ENCODE results near the gene ITPR1.

The ITPR1 gene

DNA sequence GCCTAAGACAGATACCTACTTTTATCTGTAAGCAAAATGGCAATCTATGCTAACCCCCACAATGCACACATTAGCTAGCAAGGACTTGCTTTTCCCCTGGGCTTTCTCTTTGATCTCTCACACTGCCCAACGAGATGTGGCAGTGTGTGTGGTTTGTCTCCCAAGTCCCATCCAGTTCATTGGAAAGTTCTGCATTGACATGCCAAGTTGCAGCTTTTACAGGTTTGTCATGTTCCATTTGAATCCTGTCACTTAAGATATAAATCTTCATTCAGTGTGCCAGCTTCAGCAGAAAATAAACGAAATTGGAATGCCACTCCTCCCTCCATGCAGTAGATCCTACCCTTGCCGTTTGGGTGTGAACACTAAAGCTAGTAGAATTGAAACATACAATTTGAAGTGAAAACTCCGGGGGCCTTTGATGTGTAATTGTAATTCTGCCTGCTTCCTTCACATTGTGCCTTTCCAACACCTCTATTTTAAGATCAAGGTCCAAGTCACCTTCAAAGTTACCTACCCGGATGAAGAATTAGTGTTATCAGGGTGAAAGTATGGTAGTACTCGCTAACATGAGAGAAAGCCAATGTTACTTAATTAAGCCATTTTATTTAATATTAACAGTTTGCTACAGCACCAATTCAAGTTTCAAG lies 355.2 kb downstream of the ITPR1 start:
- peak overlapping the region; percentile 87 for H3K27ac ChIP-seq (ENCODE audit: insufficient read depth, low read length, poor library complexity, severe bottlenecking)
- peaks cover 53% of the 10 kb centered on the region for H3K4me1 ChIP-seq (ENCODE audit: control insufficient read depth, insufficient read depth, low read length, poor library complexity, severe bottlenecking)
- no peaks in the 10 kb centered on the region for H3K36me3 ChIP-seq (ENCODE audit: control insufficient read depth, insufficient read depth, low read length)
- H3K27me3 ChIP-seq (replicated peaks; ENCODE audit: control insufficient read depth, insufficient read depth, low read length, poor library complexity, severe bottlenecking) = no peaks in the 10 kb centered on the region
- no peak overlapping the region for H3K4me3 ChIP-seq (ENCODE audit: insufficient read depth, low read depth, low read length, poor library complexity, severe bottlenecking)
- no peaks in the 10 kb centered on the region for H3K9me3 ChIP-seq (ENCODE audit: control insufficient read depth, low read length)
- DNase-seq = no peak

DNA sequence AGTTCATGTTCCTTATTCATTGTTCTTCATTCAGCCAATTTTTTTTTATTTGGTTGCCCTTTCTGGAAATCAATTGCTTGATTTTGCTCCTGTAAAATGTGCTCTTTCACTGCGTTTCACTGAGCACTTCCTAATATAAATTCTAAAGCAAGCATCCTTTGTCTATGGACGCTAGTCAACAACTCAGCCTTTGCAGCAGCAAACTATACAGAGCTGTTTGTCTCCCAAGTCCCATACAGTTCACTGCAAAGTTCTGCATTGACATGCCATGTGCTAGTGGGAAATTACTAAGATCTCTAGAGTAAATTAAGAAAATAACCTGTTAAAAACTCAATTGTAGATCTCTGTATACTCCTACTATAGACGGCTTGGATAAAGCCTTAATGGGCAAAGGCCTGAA lies 356.0 kb downstream of the ITPR1 start:
- Histone ChIP-seq H3K27me3 (replicated peaks; ENCODE audit: control insufficient read depth, insufficient read depth, low read length, poor library complexity, severe bottlenecking) (no peaks in the 10 kb centered on the region), H3K4me3 (ENCODE audit: insufficient read depth, low read depth, low read length, poor library complexity, severe bottlenecking) (no peak overlapping the region), H3K36me3 (ENCODE audit: control insufficient read depth, insufficient read depth, low read length) (no peaks in the 10 kb centered on the region), H3K27ac (ENCODE audit: insufficient read depth, low read length, poor library complexity, severe bottlenecking) (peak overlapping the region; percentile 87), H3K9me3 (ENCODE audit: control insufficient read depth, low read length) (no peaks in the 10 kb centered on the region), H3K4me1 (ENCODE audit: control insufficient read depth, insufficient read depth, low read length, poor library complexity, severe bottlenecking) (peaks cover 61% of the 10 kb centered on the region)
- DNase-seq = no peak

DNA sequence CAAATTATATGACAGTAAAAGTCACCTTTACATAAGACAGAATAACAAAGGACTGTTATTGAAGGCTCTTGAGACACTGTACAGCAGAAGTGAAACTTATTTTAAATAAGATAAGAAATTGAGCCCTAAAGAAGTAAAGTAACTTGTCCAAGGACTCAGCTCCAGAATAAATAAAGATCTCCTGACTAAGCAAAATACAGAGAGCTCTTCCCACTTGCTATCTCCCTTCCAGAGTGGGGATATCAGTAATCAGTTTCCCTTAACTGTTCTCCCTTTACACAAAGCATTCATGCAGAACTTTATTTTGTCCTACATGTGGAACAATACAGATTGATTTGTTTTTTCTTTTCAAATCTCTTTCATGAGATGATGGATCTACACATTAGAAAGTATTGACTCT lies 356.6 kb downstream of the ITPR1 start:
- peak overlapping the region; percentile 87 for H3K27ac ChIP-seq (ENCODE audit: insufficient read depth, low read length, poor library complexity, severe bottlenecking)
- peaks cover 61% of the 10 kb centered on the region for H3K4me1 ChIP-seq (ENCODE audit: control insufficient read depth, insufficient read depth, low read length, poor library complexity, severe bottlenecking)

GRCh38 chr3:4850211-4850927 lies 357.2 kb downstream of the ITPR1 start:
- no peaks in the 10 kb centered on the region for H3K9me3 ChIP-seq (ENCODE audit: control insufficient read depth, low read length)
- no peak overlapping the region for H3K4me3 ChIP-seq (ENCODE audit: insufficient read depth, low read depth, low read length, poor library complexity, severe bottlenecking)
- H3K27ac ChIP-seq (ENCODE audit: insufficient read depth, low read length, poor library complexity, severe bottlenecking) = peak overlapping the region; percentile 87
- H3K4me1 ChIP-seq (ENCODE audit: control insufficient read depth, insufficient read depth, low read length, poor library complexity, severe bottlenecking) = peaks cover 55% of the 10 kb centered on the region
- H3K27me3 ChIP-seq (replicated peaks; ENCODE audit: control insufficient read depth, insufficient read depth, low read length, poor library complexity, severe bottlenecking) = no peaks in the 10 kb centered on the region
- DNase-seq = peak in 2 of 3 donors; percentile 34 to 43
- H3K36me3 ChIP-seq (ENCODE audit: control insufficient read depth, insufficient read depth, low read length) = no peaks in the 10 kb centered on the region

More for the DNA sequence above, 356.6 kb downstream of the ITPR1 start:
- Histone ChIP-seq H3K27me3 (replicated peaks; ENCODE audit: control insufficient read depth, insufficient read depth, low read length, poor library complexity, severe bottlenecking) (no peaks in the 10 kb centered on the region), H3K4me3 (ENCODE audit: insufficient read depth, low read depth, low read length, poor library complexity, severe bottlenecking) (no peak overlapping the region), H3K9me3 (ENCODE audit: control insufficient read depth, low read length) (no peaks in the 10 kb centered on the region), H3K36me3 (ENCODE audit: control insufficient read depth, insufficient read depth, low read length) (no peaks in the 10 kb centered on the region)
- no peak for DNase-seq

DNA sequence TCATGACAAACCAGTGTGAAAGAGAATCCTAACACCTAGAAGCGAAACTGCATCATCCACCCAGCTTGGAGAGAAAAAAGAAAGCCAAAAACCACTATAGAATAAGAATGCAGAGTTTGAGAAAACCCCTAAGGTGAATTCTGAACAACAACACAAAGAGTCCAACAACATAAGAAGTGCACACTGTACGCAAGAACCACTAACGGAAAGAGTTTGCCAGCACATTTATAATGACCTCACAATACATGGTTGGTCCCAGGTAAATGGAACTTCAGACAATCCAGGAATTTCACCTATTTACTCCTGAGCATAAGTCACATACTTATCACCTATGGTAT lies 357.7 kb downstream of the ITPR1 start:
- no peak for DNase-seq

DNA sequence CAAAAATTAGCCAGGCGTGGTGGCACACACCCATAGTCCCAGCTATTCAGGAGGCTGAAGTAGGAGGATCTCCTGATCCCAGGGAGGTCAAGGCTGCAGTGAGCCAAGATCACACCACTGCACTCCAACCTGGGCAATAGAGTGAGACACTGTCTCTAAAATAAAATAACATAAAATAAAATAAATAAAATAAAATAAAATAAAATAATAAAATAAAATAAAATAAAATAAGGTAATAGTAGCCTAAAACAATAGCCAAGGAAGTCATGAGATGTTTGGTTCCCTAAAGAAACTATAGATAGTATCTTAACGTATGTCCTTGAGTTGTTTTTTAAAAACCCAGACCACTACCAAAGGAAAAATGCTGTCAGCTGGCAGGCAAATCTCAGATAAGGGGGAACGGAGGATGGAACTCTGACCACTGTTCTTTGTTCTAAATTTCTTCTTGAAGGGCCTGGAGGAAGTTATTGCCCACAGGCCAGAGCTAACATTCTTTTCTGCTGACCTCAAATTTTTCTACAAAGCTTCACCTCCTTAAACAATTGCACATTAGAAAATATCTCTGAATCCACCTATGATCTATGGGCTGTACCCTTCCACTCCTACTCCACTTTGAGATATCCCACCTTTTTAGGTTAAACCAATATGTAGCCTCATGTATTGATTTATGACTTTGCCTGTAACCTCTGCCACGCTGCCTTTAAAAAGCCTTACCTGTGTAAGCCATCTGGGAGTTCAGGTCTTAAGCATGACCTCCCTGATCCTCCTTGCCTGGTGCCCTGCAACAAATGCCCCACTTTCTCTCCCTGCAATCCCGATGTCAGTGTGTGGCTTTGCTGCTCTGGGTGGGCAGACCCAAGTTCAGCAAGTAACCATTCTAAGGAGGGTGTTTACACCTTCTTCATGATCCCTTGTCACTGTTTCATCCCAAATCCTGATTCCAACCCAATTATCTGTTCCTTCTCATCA lies 359.9 kb downstream of the ITPR1 start:
- Histone ChIP-seq H3K36me3 (ENCODE audit: control insufficient read depth, insufficient read depth, low read length) (no peaks in the 10 kb centered on the region), H3K4me1 (ENCODE audit: control insufficient read depth, insufficient read depth, low read length, poor library complexity, severe bottlenecking) (peaks cover 39% of the 10 kb centered on the region), H3K27ac (ENCODE audit: insufficient read depth, low read length, poor library complexity, severe bottlenecking) (no peak overlapping the region), H3K9me3 (ENCODE audit: control insufficient read depth, low read length) (no peaks in the 10 kb centered on the region), H3K4me3 (ENCODE audit: insufficient read depth, low read depth, low read length, poor library complexity, severe bottlenecking) (no peak overlapping the region), H3K27me3 (replicated peaks; ENCODE audit: control insufficient read depth, insufficient read depth, low read length, poor library complexity, severe bottlenecking) (no peaks in the 10 kb centered on the region)
- no peak for DNase-seq

More for the DNA sequence above, 357.7 kb downstream of the ITPR1 start:
- Histone ChIP-seq H3K36me3 (ENCODE audit: control insufficient read depth, insufficient read depth, low read length) (no peaks in the 10 kb centered on the region), H3K4me1 (ENCODE audit: control insufficient read depth, insufficient read depth, low read length, poor library complexity, severe bottlenecking) (peaks cover 50% of the 10 kb centered on the region), H3K27me3 (replicated peaks; ENCODE audit: control insufficient read depth, insufficient read depth, low read length, poor library complexity, severe bottlenecking) (no peaks in the 10 kb centered on the region), H3K4me3 (ENCODE audit: insufficient read depth, low read depth, low read length, poor library complexity, severe bottlenecking) (no peak overlapping the region), H3K9me3 (ENCODE audit: control insufficient read depth, low read length) (no peaks in the 10 kb centered on the region), H3K27ac (ENCODE audit: insufficient read depth, low read length, poor library complexity, severe bottlenecking) (peak overlapping the region; percentile 87)

- Histone ChIP-seq H3K27me3 (replicated peaks; ENCODE audit: control insufficient read depth, insufficient read depth, low read length, poor library complexity, severe bottlenecking) (no peaks in the 10 kb centered on the region), H3K4me3 (ENCODE audit: insufficient read depth, low read depth, low read length, poor library complexity, severe bottlenecking) (no peak overlapping the region), H3K36me3 (ENCODE audit: control insufficient read depth, insufficient read depth, low read length) (no peaks in the 10 kb centered on the region), H3K9me3 (ENCODE audit: control insufficient read depth, low read length) (no peaks in the 10 kb centered on the region), H3K4me1 (ENCODE audit: control insufficient read depth, insufficient read depth, low read length, poor library complexity, severe bottlenecking) (peaks cover 34% of the 10 kb centered on the region), H3K27ac (ENCODE audit: insufficient read depth, low read length, poor library complexity, severe bottlenecking) (no peak overlapping the region)
- DNase-seq = no peak
These were observed 360.6 kb downstream of the ITPR1 start for GRCh38 chr3:4853749-4854140.

- H3K36me3 ChIP-seq (ENCODE audit: control insufficient read depth, insufficient read depth, low read length) = no peaks in the 10 kb centered on the region
- no peaks in the 10 kb centered on the region for H3K9me3 ChIP-seq (ENCODE audit: control insufficient read depth, low read length)
- no peak overlapping the region for H3K27ac ChIP-seq (ENCODE audit: insufficient read depth, low read length, poor library complexity, severe bottlenecking)
- H3K4me1 ChIP-seq (ENCODE audit: control insufficient read depth, insufficient read depth, low read length, poor library complexity, severe bottlenecking) = peaks cover 18% of the 10 kb centered on the region
- no peaks in the 10 kb centered on the region for H3K27me3 ChIP-seq (replicated peaks; ENCODE audit: control insufficient read depth, insufficient read depth, low read length, poor library complexity, severe bottlenecking)
- DNase-seq = no peak
- H3K4me3 ChIP-seq (ENCODE audit: insufficient read depth, low read depth, low read length, poor library complexity, severe bottlenecking) = no peak overlapping the region
These were observed 362.5 kb downstream of the ITPR1 start for GRCh38 chr3:4855676-4856075.

GRCh38 chr3:4856136-4856535 lies 363.0 kb downstream of the ITPR1 start:
- DNase-seq = no peak
- no peak overlapping the region for H3K27ac ChIP-seq (ENCODE audit: insufficient read depth, low read length, poor library complexity, severe bottlenecking)

More at GRCh38 chr3:4856136-4856535, 363.0 kb downstream of the ITPR1 start:
- H3K4me3 ChIP-seq (ENCODE audit: insufficient read depth, low read depth, low read length, poor library complexity, severe bottlenecking) = no peak overlapping the region
- H3K36me3 ChIP-seq (ENCODE audit: control insufficient read depth, insufficient read depth, low read length) = no peaks in the 10 kb centered on the region
- no peaks in the 10 kb centered on the region for H3K27me3 ChIP-seq (replicated peaks; ENCODE audit: control insufficient read depth, insufficient read depth, low read length, poor library complexity, severe bottlenecking)
- no peaks in the 10 kb centered on the region for H3K9me3 ChIP-seq (ENCODE audit: control insufficient read depth, low read length)
- peaks cover 15% of the 10 kb centered on the region for H3K4me1 ChIP-seq (ENCODE audit: control insufficient read depth, insufficient read depth, low read length, poor library complexity, severe bottlenecking)

All from effector memory CD4-positive, alpha-beta T cell (primary cell).